ENCODE measurements around the gene ATM. TPM values are rescaled to one million over a fixed set of nuclear protein-coding genes. Genes with fewer than 3 reads are reported as not detected.

Gene ATM
- total and polyA plus RNA-seq, 2 donors from 2014 or later: 11.7 to 83.3 TPM

DNA sequence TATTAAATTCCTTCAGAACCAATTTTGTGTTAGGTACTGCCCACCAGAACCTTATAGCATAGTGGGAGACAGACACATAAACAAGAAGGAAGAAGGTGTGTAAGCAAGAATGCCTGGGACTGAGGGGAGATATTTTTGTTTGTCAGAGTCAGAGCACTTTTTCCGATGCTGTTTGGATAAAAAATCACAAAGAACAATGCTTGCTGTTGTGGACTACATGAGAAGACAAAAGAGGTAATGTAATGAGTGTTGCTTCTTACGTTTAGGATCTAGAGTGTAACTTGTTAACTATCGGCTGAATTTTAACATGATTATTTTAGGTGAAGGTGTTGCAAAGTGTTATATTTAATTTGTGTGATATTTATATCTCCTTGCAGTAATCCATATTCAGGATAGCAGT is 84.9 kb downstream of the ATM start:
- Histone ChIP-seq H3K4me3 (ENCODE audit: low read length in 3 of 3) (no peak overlapping the region), H3K9ac (ENCODE audit: low read length in 3 of 3) (no peak overlapping the region), H3K27me3 (ENCODE audit: control insufficient read depth, insufficient read depth, low read length) (no peaks in the 10 kb centered on the region), H3K4me1 (ENCODE audit: control insufficient read depth in 2 of 3, insufficient read depth in 2 of 3, low read depth in 1 of 3, low read length in 3 of 3) (no peaks in the 10 kb centered on the region), H3K27ac (ENCODE audit: low read depth in 2 of 2, low read length in 2 of 2) (no peak overlapping the region), H3K36me3 (ENCODE audit: control insufficient read depth in 2 of 3, insufficient read depth in 3 of 3, low read length in 3 of 3) (peaks cover 2 to 20% (median 9%) of the 10 kb centered on the region in 3 donors), H3K9me3 (ENCODE audit: control insufficient read depth in 2 of 3, insufficient read depth in 1 of 3, low read length in 3 of 3) (no peaks in the 10 kb centered on the region)
- intact Hi-C loops (cut with DNase I): no loop called here
- TF ChIP-seq, protein P1, sequence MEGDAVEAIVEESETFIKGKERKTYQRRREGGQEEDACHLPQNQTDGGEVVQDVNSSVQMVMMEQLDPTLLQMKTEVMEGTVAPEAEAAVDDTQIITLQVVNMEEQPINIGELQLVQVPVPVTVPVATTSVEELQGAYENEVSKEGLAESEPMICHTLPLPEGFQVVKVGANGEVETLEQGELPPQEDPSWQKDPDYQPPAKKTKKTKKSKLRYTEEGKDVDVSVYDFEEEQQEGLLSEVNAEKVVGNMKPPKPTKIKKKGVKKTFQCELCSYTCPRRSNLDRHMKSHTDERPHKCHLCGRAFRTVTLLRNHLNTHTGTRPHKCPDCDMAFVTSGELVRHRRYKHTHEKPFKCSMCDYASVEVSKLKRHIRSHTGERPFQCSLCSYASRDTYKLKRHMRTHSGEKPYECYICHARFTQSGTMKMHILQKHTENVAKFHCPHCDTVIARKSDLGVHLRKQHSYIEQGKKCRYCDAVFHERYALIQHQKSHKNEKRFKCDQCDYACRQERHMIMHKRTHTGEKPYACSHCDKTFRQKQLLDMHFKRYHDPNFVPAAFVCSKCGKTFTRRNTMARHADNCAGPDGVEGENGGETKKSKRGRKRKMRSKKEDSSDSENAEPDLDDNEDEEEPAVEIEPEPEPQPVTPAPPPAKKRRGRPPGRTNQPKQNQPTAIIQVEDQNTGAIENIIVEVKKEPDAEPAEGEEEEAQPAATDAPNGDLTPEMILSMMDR (IDR thresholded peaks at IDR 0.05; ENCODE audit: borderline replicate concordance, extremely low read depth, insufficient read depth): no peak
- no peak for DNase-seq
- no peak for FAIRE-seq

DNA sequence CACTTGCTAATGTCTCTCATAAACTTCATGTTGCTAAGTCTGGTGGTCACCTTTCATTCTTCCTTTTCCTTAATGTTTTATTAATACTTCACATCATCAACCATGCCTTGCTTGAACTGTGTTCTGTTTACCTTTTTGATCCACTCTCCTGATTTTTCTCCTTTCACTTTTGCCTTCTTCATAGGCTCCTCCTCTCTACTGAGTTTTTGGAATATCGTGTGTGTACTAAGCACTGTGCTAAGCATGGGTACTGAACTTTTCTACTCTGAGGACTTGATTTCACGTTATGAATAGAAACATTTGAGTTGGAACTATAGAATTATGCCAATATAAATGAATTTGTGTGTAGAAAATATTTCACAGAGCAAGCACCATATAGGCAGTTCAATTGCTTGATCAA is 90.6 kb downstream of the ATM start:
- Histone ChIP-seq H3K36me3 (ENCODE audit: control insufficient read depth in 2 of 3, insufficient read depth in 3 of 3, low read length in 3 of 3) (peaks cover 3 to 13% (median 5%) of the 10 kb centered on the region in 3 donors), H3K9ac (ENCODE audit: low read length in 3 of 3) (no peak overlapping the region), H3K9me3 (ENCODE audit: control insufficient read depth in 2 of 3, insufficient read depth in 1 of 3, low read length in 3 of 3) (no peaks in the 10 kb centered on the region), H3K4me1 (ENCODE audit: control insufficient read depth in 2 of 3, insufficient read depth in 2 of 3, low read depth in 1 of 3, low read length in 3 of 3) (no peaks in the 10 kb centered on the region), H3K27me3 (ENCODE audit: control insufficient read depth, insufficient read depth, low read length) (no peaks in the 10 kb centered on the region), H3K27ac (ENCODE audit: low read depth in 2 of 2, low read length in 2 of 2) (no peak overlapping the region), H3K4me3 (ENCODE audit: low read length in 3 of 3) (no peak overlapping the region)
- TF ChIP-seq, protein P1 (IDR thresholded peaks at IDR 0.05; ENCODE audit: borderline replicate concordance, extremely low read depth, insufficient read depth): no peak
- FAIRE-seq: no peak
- intact Hi-C loops (cut with DNase I): no loop called here
- DNase-seq: no peak

DNA sequence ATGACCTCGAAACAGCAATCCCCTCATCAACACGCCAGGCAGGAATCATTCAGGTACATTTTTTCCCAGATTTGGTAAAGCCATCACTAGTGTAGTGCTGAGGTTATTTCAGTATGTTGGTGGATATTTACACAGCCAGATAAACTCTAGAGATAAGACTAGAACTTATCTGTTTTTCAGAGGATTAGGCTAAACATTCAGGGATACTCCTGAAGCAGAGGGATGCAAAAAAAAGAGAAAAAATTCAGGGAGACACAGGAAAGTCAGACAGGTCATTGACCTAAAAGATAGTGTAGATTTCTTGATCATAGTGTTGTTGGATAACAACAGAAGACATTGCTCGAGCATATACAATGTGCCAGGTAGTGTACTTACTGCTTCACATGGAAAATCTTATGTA is 93.2 kb downstream of the ATM start:
- H3K27ac ChIP-seq (ENCODE audit: low read depth in 2 of 2, low read length in 2 of 2): no peak overlapping the region
- intact Hi-C loops (cut with DNase I): no loop called here
- no peak overlapping the region for H3K9ac ChIP-seq (ENCODE audit: low read length in 3 of 3)
- FAIRE-seq (no peak), DNase-seq (no peak)
- peaks cover 3 to 15% (median 5%) of the 10 kb centered on the region in 3 donors for H3K36me3 ChIP-seq (ENCODE audit: control insufficient read depth in 2 of 3, insufficient read depth in 3 of 3, low read length in 3 of 3)
- TF ChIP-seq, protein P1 (IDR thresholded peaks at IDR 0.05; ENCODE audit: borderline replicate concordance, extremely low read depth, insufficient read depth): no peak
- H3K27me3 ChIP-seq (ENCODE audit: control insufficient read depth, insufficient read depth, low read length): no peaks in the 10 kb centered on the region
- no peaks in the 10 kb centered on the region for H3K4me1 ChIP-seq (ENCODE audit: control insufficient read depth in 2 of 3, insufficient read depth in 2 of 3, low read depth in 1 of 3, low read length in 3 of 3)
- H3K4me3 ChIP-seq (ENCODE audit: low read length in 3 of 3): no peak overlapping the region
- H3K9me3 ChIP-seq (ENCODE audit: control insufficient read depth in 2 of 3, insufficient read depth in 1 of 3, low read length in 3 of 3): no peaks in the 10 kb centered on the region

DNA sequence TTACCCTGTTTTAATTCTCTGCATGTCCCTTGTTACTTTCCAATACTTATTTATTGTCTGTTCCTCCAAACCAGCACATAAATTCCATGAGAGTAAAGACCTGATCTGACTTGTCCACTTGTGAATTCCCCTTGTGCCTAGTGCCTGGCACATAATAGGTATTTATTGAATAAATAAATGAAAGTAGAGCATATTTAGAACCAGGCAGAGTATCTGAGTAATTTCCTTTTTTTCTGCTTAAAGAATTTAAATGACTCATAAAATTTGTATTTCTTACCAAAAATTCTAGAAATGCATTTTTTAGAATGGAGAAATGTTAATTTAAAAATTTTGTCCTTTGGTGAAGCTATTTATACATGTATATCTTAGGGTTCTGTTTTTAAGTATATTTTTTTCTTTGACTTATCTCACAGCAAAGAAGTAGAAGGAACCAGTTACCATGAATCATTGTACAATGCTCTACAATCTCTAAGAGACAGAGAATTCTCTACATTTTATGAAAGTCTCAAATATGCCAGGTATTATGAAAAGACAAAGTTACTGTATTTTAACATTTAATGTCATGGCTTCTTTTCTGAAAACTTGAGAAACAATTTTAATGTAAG is 96.8 kb downstream of the ATM start:
- no peak overlapping the region for H3K27ac ChIP-seq (ENCODE audit: low read depth in 2 of 2, low read length in 2 of 2)
- no peaks in the 10 kb centered on the region for H3K27me3 ChIP-seq (ENCODE audit: control insufficient read depth, insufficient read depth, low read length)
- TF ChIP-seq, protein P1 (IDR thresholded peaks at IDR 0.05; ENCODE audit: borderline replicate concordance, extremely low read depth, insufficient read depth): no peak
- H3K9ac ChIP-seq (ENCODE audit: low read length in 3 of 3): no peak overlapping the region
- intact Hi-C loops (cut with DNase I): no loop called here
- H3K4me1 ChIP-seq (ENCODE audit: control insufficient read depth in 2 of 3, insufficient read depth in 2 of 3, low read depth in 1 of 3, low read length in 3 of 3): no peaks in the 10 kb centered on the region
- no peak overlapping the region for H3K4me3 ChIP-seq (ENCODE audit: low read length in 3 of 3)
- no peaks in the 10 kb centered on the region for H3K9me3 ChIP-seq (ENCODE audit: control insufficient read depth in 2 of 3, insufficient read depth in 1 of 3, low read length in 3 of 3)
- no peak for DNase-seq
- no peak for FAIRE-seq
- peaks cover 3 to 12% (median 5%) of the 10 kb centered on the region in 3 donors for H3K36me3 ChIP-seq (ENCODE audit: control insufficient read depth in 2 of 3, insufficient read depth in 3 of 3, low read length in 3 of 3)

Data from kidney (tissue), 14 donors.